Measurements from ENCODE around the gene ANKS1B. TPM values are rescaled to one million over a fixed set of nuclear protein-coding genes. Genes with fewer than 3 reads are reported as not detected.
A peak's percentile ranks its signal among the peaks of the same experiment; 100 is the strongest.

The ANKS1B gene
- polyA plus RNA-seq, 3 donors: not detected

DNA sequence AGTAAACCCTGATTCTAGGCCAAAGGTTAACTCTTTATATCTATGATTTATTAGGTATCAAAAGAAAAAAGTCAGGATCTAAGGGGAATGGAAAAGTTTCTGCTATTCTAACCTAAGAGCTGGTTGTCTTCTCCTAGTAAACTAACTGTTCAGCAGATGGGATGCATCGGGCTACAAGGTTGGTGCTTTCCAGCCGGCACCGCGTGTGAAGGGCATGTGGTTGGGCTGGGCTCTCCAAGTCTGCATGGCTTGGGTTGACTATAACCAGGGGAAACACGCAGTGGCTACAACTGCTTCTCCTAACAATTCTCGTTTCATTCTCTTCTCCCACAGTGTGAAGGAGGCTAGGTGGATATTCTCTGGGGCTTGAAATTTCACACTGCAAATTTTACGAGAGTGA, 985.2 kb downstream of the ANKS1B start:
- Mint-ChIP-seq H3K36me3 (no peaks in the 10 kb centered on the region), H3K4me3 (no peak overlapping the region), H3K9me3 (no peaks in the 10 kb centered on the region), H3K27ac (no peak overlapping the region), H3K4me1 (no peaks in the 10 kb centered on the region), H3K27me3 (ENCODE audit: low read depth in 3 of 3) (peaks cover 2 to 8% (median 5%) of the 10 kb centered on the region in 3 donors)
- intact Hi-C loops (cut with micrococcal nuclease): no loop called here
- Histone ChIP-seq H3K79me2 (ENCODE audit: insufficient read depth, low read length) (no peaks in the 10 kb centered on the region), H3K4me3 (replicated peaks in 1 of 3; ENCODE audit: low read depth in 2 of 3, low read length in 3 of 3) (no peak overlapping the region), H3K36me3 (replicated peaks in 1 of 2; ENCODE audit: control insufficient read depth in 1 of 2, insufficient read depth in 2 of 2, low read length in 2 of 2) (no peaks in the 10 kb centered on the region), H3K9ac (ENCODE audit: insufficient read depth, low read length, poor library complexity, severe bottlenecking) (no peak overlapping the region), H3K4me1 (ENCODE audit: control insufficient read depth in 1 of 2, insufficient read depth in 2 of 2, low read length in 2 of 2) (no peaks in the 10 kb centered on the region), H3K9me3 (replicated peaks in 1 of 2; ENCODE audit: control insufficient read depth in 1 of 2, insufficient read depth in 1 of 2, low read length in 2 of 2) (no peaks in the 10 kb centered on the region), H4K20me1 (ENCODE audit: insufficient read depth, low read length) (no peaks in the 10 kb centered on the region), H2AFZ (ENCODE audit: insufficient read depth, low read depth, low read length, poor library complexity, severe bottlenecking) (no peak overlapping the region), H3K4me2 (replicated peaks; ENCODE audit: extremely low read depth, low read length, poor library complexity, severe bottlenecking) (no peak overlapping the region), H3K27me3 (ENCODE audit: control insufficient read depth in 2 of 2, insufficient read depth in 2 of 2, low read length in 2 of 2) (no peaks in the 10 kb centered on the region), H3K27ac (ENCODE audit: low read depth in 1 of 2, low read length in 2 of 2) (no peak overlapping the region)
- WGBS (ENCODE audit: insufficient coverage): no CpG with 5 or more reads among the region's 7 CpGs
- TF ChIP-seq CTCF (IDR thresholded peaks at IDR 0.05): no peak
- DNase-seq: no peak

GRCh38 chr12:98998697-98999299, 985.9 kb downstream of the ANKS1B start:
- intact Hi-C loops (cut with micrococcal nuclease): no loop called here

More at GRCh38 chr12:98998697-98999299, 985.9 kb downstream of the ANKS1B start:
- Histone ChIP-seq H3K4me3 (replicated peaks in 1 of 3; ENCODE audit: low read depth in 2 of 3, low read length in 3 of 3) (no peak overlapping the region), H3K27ac (ENCODE audit: low read depth in 1 of 2, low read length in 2 of 2) (no peak overlapping the region), H2AFZ (ENCODE audit: insufficient read depth, low read depth, low read length, poor library complexity, severe bottlenecking) (no peak overlapping the region), H3K9ac (ENCODE audit: insufficient read depth, low read length, poor library complexity, severe bottlenecking) (no peak overlapping the region), H3K9me3 (replicated peaks in 1 of 2; ENCODE audit: control insufficient read depth in 1 of 2, insufficient read depth in 1 of 2, low read length in 2 of 2) (no peaks in the 10 kb centered on the region), H3K27me3 (ENCODE audit: control insufficient read depth in 2 of 2, insufficient read depth in 2 of 2, low read length in 2 of 2) (no peaks in the 10 kb centered on the region), H3K4me2 (replicated peaks; ENCODE audit: extremely low read depth, low read length, poor library complexity, severe bottlenecking) (no peak overlapping the region), H3K36me3 (replicated peaks in 1 of 2; ENCODE audit: control insufficient read depth in 1 of 2, insufficient read depth in 2 of 2, low read length in 2 of 2) (no peaks in the 10 kb centered on the region), H4K20me1 (ENCODE audit: insufficient read depth, low read length) (no peaks in the 10 kb centered on the region), H3K4me1 (ENCODE audit: control insufficient read depth in 1 of 2, insufficient read depth in 2 of 2, low read length in 2 of 2) (no peaks in the 10 kb centered on the region), H3K79me2 (ENCODE audit: insufficient read depth, low read length) (no peaks in the 10 kb centered on the region)
- 71% methylated on average over 2 of the region's 6 CpGs for WGBS (ENCODE audit: insufficient coverage)
- no peaks in the 10 kb centered on the region for H3K9me3 Mint-ChIP-seq
- no peaks in the 10 kb centered on the region for H3K4me1 Mint-ChIP-seq
- no peak overlapping the region for H3K4me3 Mint-ChIP-seq
- H3K27ac Mint-ChIP-seq: no peak overlapping the region
- peak; percentile 23 for TF ChIP-seq CTCF (IDR thresholded peaks at IDR 0.05)
- peaks cover 2 to 5% (median 4%) of the 10 kb centered on the region in 3 donors for H3K27me3 Mint-ChIP-seq (ENCODE audit: low read depth in 3 of 3)
- no peaks in the 10 kb centered on the region for H3K36me3 Mint-ChIP-seq
- no peak for DNase-seq

Data from CD14-positive monocyte (primary cell).